KOPT-K1 (cell line): Measurements from ENCODE around the gene DYSF.

Experiments
- H3K27ac ChIP-seq: fragments of 200-600 bp; sonication (generic); 2 replicates; pipeline ENCODE4 v1.5.1; 2016; ENCODE audit warnings: antibody characterized with exemption, mild to moderate bottlenecking, low read depth, low read length; ENCODE audit not compliant: poor library complexity, severe bottlenecking
- H3K36me3 ChIP-seq: fragments of 200-600 bp; sonication (generic); 2 replicates; pipeline ENCODE4 v1.5.1; 2017; ENCODE audit warnings: antibody characterized with exemption, mild to moderate bottlenecking, low read length, moderate library complexity; ENCODE audit not compliant: insufficient read depth
- H3K9me3 ChIP-seq: fragments of 200-600 bp; sonication (generic); 2 replicates; pipeline ENCODE4 v1.5.1; 2017; ENCODE audit warnings: antibody characterized with exemption, low read length, mild to moderate bottlenecking; ENCODE audit not compliant: insufficient read depth, poor library complexity, severe bottlenecking

DYSF gene

DNA sequence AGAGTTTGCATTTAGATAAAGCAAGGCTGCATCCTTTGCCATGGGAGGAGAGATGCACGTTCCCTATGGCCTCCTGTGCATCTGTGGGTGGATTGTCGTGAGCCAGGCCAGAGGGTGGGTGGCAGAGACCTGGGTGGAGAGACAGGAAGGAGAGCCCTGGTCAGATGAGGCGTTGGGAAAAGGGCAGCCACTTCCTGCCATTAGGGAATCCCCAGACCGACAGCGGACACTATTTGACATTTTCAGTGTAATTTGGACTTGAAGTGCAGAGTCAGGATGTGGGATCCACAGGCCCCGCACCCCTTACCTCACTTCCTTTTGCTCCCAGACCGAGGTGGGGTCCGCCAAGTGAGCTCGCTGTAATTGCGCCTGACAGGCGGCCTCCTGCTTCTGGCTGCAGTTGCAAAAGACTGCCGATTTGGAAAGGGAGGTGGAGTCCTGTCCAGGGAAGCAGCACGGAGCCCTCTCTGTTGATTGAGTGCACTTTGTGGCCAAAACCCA lies 150.0 kb downstream of the DYSF start:
- Histone ChIP-seq H3K27ac (no peak overlapping the region), H3K9me3 (no peaks in the 10 kb centered on the region), H3K36me3 (no peaks in the 10 kb centered on the region)

DNA sequence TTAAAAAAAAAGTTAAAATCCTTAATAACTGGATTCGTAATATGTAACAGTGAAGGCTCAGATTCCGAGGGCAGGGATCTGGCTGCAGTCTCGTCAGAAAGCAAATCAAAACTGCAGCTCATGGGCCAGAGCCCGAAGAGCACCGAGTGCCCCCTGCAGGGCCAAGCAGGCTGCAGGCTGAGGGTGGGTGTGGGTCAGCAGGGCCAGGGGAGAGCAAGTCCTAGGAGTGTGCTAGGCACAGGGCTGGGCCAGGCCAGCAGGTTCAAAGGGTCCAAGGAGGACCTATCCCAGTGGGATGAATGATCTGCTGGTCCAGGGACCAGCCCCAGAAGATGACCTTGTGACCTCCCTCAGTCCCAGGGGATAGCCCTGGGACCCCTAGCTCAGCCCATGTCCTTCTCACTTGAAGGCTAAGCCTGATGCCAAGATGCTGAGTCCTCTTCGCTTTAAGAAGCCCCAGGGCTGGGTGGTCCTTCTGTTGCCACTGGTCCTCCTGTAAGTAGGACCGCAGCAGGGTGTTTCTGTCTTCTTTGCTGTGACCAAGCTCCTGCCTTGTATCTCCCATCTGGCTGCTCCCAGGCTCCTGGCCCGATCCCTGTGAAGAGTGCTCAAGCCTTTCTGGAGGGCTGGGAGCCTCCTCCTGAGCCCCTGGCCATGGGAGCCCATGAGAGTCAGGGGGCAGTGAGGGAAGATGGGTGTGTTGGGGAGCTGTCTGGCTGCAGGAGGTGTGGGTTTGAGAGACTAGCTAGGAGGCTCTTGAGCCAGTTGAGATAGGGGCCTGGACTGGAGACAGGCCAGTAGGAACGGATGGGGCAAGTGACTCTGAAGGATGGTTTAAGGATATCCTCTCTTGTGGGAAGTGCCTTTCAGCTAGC lies 150.7 kb downstream of the DYSF start:
- Histone ChIP-seq H3K9me3 (no peaks in the 10 kb centered on the region), H3K36me3 (no peaks in the 10 kb centered on the region), H3K27ac (no peak overlapping the region)

DNA sequence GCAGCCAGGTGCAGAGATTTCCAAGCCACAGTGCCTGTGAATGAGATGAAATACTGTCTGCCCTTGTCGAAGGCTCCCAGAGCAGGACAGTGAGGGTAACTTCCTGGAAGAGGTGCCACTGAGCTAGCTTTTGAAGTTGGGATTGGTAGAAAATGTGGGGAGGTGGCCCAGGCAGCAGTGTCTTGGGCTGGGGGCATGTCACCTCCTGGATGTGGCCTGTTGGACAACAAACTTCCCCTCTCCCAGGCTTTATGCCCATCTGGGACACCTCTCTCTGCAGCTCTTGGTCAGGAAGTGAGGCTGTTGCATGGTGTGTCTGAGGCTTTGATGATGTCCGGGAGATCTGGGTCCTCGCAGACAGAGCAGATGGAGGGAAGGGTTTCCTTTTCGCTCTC lies 151.4 kb downstream of the DYSF start:
- Histone ChIP-seq H3K36me3 (no peaks in the 10 kb centered on the region), H3K27ac (no peak overlapping the region), H3K9me3 (no peaks in the 10 kb centered on the region)

DNA sequence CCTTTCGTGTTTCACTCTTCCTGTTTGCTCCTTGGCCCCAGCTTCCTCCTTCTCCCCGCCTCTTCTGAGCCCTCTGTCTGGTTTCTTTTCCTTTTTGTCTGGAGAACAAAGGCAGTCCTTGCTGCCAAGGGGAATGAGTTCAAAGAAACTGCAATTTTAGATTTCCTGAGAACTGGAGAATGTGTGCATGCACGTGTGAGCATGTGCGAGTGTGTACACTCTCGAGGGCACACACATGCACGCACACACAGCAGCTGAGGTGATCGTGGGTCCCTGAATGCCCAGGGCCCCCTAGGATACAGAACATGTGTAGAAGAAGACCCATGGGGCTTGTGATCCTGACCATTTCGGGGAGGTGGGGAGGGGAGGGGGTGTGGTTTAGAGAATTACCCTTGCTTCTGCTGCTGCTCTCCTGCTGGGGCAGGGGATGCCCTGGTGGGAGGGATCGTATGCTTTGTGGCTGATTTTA lies 151.8 kb downstream of the DYSF start:
- no peaks in the 10 kb centered on the region for H3K36me3 ChIP-seq
- H3K9me3 ChIP-seq, result no peaks in the 10 kb centered on the region
- H3K27ac ChIP-seq, result no peak overlapping the region

DNA sequence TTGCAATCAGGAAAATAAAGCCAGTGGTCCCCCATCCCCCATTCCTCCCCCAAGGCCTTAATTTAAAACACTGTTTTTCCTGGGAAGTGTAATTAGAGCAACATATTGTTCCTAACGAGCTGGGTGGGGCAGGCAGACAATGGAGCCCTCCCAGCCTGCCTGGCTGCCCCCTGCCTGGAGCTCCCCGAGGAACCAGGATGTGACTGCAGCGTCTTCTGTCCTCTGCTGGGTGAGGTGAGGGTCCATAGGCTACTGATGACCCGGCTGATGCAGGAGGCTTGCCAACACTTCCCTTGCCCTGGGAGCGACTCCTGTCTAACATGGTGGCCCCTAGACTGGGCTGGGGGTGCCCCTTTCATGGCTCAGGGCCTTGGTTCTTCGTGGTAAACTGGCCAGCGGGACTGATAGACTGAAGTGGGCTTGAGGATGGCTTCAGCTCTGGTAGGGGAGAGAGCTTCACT lies 152.4 kb downstream of the DYSF start:
- Histone ChIP-seq H3K27ac (no peak overlapping the region), H3K9me3 (no peaks in the 10 kb centered on the region), H3K36me3 (no peaks in the 10 kb centered on the region)

DNA sequence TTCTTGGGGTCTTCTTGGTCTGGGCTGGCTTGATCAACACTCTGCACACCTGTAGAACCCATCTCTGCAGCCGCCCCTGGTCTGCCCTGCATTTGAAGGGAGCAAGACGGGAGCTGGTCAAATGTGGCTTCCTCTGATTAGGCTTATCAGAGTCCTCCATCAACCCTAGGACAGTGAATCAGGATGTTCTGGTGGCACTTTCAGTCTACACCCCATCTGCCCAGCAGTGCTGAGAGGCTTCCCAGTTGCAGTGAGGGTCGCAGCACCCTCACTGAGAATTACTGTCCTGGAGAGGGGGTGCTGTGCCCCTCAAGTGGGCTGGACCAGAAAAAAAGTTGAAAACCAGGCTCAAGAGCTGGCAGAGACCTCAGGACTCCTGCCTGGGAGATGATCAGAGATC lies 152.9 kb downstream of the DYSF start:
- Histone ChIP-seq H3K36me3 (no peaks in the 10 kb centered on the region), H3K27ac (no peak overlapping the region), H3K9me3 (no peaks in the 10 kb centered on the region)

DNA sequence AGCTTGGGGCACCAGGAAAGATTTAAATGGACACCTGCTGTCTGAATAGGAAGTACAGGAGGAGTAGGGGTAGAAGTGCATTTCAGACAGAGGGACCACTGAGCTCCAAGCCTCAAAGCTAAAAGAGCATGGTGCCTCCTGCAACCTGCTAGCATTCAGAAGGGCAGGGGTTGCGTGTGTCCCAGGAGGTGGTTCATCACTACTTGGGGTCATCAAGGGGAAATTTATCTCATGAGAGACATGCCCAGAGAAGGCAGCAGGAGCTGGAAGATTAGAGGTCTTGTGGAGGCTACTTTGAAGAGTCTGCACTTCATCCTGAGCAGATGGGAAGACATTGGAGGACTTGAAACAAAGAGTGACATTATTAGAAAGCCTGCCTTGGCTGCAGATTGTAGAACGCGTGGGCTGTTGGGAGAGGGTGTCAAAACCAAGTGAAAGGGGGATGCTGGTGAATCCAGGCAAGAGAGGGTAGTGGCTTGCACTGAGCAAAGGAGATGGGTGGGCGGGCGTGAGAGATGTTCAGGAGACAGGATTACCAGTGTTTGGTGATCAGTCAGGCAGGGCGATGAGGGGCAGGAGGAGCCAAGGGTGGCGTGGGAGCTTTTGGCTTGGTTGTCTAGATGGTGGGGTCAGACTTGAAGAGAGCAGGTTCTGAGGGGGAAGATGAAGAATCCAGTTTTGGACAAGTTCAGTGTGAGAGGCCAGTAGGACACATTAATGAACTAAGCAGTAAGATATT lies 154.0 kb downstream of the DYSF start:
- no peaks in the 10 kb centered on the region for H3K36me3 ChIP-seq
- H3K9me3 ChIP-seq, result no peaks in the 10 kb centered on the region
- H3K27ac ChIP-seq, result no peak overlapping the region

DNA sequence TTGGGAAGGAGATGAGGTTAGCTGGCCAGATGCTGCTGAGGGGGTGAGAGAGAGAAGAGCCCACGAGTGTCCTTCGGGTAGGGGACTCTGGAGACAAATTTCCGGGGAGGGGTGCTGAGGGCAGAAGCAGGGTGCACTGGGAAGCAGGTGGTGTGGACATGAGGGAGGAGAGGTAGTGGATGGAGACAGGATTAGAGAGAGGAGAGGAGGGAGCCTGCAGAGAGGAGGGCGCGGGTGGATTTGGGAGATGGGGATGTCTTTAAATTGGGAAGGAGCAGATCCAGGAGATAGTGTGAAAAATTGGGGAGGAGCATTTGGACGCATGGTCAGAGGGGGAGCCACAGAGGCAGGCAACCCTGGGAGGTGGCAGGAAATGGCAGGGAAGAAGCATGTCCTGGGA lies 154.7 kb downstream of the DYSF start:
- no peaks in the 10 kb centered on the region for H3K9me3 ChIP-seq
- H3K36me3 ChIP-seq, result no peaks in the 10 kb centered on the region
- no peak overlapping the region for H3K27ac ChIP-seq

DNA sequence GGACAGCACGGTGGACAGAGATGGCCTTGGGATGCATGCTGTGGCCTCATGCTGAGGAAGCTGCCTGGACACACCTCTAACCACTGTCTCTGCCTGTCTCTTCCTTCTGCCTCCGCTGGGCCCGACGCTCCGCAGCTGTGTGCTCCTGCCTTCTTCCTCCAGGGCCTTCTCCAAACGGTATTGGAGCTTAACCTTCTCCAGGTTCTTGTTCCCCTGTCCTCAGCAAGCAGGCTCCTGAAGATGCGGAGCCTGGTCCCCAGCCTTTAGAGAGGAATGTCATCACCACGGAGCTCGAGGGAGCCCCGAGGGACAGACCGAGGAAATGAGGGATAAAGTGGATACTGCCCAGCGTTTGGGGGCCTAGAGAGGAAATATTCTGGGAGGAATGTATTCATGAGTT lies 155.1 kb downstream of the DYSF start:
- Histone ChIP-seq H3K9me3 (no peaks in the 10 kb centered on the region), H3K27ac (no peak overlapping the region), H3K36me3 (no peaks in the 10 kb centered on the region)

DNA sequence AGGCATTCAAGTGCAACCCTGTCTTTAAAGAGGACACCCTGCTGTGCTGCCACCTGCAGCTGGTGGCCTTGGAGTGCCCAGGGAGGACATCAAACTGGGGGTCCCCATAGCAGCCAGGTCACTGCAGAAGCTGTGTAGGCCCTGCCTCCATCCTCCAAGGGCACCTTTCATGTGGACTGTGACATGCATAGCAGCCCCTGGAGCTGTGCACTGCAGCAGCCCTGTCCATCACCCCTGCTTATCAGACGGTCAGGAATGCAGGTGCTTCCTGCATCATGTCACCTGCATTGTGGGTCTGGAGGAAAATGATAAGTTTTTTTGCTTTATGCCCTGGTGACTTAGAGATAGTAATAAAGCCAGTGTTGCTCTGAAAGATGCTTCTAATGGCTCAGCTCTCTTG lies 155.7 kb downstream of the DYSF start:
- Histone ChIP-seq H3K9me3 (no peaks in the 10 kb centered on the region), H3K27ac (no peak overlapping the region), H3K36me3 (no peaks in the 10 kb centered on the region)

DNA sequence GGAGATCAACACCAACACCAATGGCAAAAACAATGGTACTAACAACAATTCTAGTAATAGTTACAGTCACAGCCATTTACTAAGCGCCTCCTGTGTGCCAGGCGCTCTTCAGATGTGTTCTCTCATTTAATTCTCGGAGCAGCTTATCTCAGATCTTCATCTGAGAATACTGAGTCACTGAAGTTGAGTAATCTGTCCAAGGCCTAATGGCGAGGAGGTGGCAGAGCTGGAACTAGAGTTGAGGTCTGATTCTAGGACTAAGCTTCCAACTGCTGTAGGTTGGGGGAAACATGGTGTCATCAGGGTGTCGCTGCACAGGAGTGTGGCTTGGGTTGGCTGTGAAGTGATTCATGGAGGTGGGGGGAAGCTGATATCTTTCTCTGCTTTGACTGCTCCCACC lies 156.1 kb downstream of the DYSF start:
- Histone ChIP-seq H3K27ac (no peak overlapping the region), H3K9me3 (no peaks in the 10 kb centered on the region), H3K36me3 (no peaks in the 10 kb centered on the region)

DNA sequence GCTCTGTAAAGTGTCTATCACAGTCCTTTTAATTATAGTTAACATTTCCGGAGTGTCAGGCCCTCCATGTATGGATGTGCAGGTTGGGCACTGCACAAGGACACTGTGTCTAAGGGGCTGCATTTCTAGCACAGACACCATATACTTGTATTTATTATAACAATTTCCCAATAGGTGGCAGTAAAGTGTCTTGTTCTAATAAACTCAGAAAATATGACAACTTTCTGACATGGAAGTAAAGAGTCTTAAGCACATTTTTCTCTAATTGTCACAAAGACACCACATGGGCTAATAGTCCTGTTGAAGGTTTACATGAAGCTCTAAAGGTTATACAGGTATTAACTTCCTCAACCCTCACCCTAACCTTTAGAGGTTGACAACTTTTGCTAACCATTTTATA lies 156.6 kb downstream of the DYSF start:
- no peak overlapping the region for H3K27ac ChIP-seq
- no peaks in the 10 kb centered on the region for H3K36me3 ChIP-seq
- H3K9me3 ChIP-seq, result no peaks in the 10 kb centered on the region

DNA sequence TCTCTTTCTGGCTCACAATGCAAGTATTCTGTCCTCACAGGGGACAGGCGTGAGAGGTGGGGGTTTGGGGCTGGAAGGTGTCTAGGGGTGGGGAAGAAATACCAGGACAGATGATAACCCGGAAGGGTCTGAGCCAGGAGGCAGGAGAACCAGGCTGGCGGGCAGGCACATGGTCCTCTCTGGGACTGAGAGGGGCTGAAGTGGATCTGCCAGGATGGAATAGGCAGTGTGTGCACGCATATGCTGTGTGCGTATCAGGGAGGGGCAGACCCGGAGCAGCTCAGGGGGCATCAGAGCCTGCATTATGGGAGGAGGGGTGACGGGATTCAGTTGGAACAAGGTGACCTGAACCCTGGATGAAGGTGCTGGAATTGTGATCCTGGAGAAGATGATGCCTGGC lies 157.3 kb downstream of the DYSF start:
- Histone ChIP-seq H3K36me3 (no peaks in the 10 kb centered on the region), H3K27ac (no peak overlapping the region), H3K9me3 (no peaks in the 10 kb centered on the region)

DNA sequence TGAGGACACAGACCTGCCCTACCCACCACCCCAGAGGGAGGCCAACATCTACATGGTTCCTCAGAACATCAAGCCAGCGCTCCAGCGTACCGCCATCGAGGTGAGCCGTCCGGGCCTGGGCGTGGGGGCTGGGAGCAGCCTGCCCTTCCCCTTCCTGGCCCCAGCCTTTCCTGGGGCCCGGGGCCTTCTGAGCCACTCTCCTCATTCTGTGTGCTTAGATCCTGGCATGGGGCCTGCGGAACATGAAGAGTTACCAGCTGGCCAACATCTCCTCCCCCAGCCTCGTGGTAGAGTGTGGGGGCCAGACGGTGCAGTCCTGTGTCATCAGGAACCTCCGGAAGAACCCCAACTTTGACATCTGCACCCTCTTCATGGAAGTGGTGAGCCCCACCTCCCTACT lies 157.9 kb downstream of the DYSF start:
- Histone ChIP-seq H3K27ac (no peak overlapping the region), H3K36me3 (no peaks in the 10 kb centered on the region), H3K9me3 (no peaks in the 10 kb centered on the region)

DNA sequence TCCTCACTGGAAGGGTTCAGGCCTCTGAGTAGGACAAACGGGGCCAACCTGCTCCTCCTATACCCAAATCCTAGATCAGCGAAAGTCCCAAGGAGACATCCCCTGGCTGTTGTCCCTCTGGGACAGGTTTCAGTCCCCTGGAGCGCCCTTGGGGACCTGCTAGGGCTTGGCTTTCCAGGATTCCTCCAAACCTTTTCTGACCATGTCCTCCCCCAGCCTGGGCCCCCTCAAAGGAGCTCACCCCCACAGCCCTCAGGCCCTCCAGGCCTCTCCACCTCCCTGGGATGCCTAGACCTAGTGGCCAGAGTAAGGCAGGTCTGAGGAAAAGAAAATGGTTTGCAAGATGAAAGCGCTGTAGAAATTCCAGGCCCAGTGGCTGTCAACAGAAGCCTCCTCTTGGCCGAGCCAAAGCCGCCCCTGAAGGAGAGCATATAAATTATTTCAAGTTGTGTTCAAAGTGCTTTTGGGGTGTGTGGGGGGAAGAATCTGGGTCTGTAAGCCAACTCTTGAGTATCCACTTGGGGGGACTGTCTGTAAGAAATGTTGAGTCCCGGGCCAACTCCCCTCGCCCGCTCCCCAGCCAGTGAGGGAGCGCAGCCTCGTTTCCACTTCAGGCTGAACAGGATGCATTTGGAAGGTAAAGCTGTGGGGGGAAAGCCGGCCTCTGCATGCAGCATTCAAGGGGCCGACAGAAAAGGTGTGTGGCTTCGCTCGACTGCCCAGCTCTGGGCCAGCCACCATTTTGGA lies 158.6 kb downstream of the DYSF start:
- no peak overlapping the region for H3K27ac ChIP-seq
- H3K36me3 ChIP-seq, result no peaks in the 10 kb centered on the region
- H3K9me3 ChIP-seq, result no peaks in the 10 kb centered on the region
